Measurements from ENCODE around the gene PPP1CC.

The PPP1CC gene

DNA sequence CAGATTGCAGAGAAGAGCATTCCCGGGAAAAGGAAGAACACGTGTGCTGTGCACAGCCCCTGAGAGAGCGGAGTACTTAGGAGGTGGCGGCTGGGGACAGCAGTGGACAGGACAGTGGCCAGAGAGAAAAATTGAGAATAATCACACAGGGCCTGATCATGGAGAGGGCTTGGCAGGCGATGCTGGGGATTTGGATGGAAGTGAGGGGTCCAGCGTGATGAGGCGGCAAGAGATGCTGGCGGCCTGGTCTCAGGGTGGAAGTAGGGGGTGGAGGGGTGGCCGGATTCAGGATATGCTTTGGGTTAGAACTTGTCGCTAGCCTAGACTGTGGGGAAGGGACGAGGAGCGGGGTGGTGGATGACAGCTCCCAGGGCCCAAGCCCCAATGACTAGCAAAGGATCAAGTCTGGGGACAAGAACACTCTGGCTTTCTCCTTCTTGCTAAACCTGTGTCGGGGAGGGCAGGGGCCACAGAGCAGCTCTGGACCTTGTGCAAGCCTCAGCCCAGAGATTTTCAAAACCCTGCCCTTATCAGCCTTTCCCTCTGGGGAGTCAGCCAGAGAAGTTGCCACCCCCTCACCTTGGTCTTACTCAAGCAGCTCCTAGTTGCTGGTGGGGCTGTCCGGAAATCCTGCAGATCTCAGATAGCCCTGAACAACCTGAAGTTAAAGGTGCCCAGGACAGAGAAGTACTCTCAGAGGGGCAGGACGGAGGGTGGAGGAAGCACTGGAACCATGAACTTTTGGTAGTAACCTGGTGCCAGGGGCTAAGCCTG, 55.1 kb downstream of the PPP1CC start:
- no peak for DNase-seq (ENCODE audit: low read depth in 3 of 3)

DNA sequence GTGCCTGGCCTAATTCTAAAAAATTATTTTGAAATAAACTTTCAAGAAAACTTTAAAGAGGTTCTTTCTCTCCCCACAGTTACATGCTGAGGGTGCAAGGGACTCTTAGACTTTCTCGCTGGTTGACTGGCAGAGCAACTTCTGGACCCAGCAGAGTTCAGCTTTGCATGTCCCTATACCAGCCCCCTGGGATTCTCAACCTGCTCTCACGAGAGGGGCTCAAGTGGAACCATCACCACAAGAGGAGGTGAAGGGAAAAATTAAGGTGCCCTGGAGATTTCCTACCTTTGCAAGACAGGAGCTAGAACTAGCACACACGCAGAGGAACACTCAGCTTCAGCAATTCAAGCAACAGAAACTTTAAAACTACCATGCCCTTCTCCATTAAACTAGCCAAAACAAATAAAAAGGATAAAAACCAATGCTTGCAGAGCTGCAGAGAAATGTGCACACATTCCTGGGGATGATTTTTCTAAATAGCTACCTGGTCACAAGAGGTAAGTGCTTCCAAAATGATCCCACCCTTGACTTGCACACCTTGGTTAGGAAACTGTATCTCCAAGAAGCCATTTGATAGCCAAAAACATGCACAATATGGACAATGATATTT, 56.3 kb downstream of the PPP1CC start:
- DNase-seq (ENCODE audit: low read depth in 3 of 3): no peak

DNA sequence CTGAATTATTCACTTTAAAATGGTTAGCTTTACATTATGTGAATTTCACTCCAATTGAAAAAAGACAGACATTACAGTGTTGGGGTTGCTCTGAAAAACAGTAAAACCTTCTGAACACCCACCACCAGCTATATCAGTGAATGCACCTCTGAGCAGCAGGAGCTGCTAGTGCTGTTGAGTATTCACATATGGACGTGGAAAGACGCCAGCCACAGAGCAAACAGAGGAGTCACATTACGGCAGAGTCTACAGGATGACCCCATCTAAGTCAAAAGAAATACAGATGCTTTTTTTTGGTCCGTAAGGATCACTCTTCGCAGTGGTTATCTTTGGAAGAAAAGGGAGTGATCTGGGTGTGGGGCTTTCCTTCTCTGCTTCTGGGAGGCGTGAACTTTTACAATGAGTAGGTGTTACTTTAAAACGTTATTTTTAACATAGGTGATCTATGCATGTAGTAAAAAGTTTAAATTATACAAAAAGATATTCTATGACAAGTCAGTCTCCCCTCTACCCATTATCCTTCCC, 58.3 kb downstream of the PPP1CC start:
- no peak for DNase-seq (ENCODE audit: low read depth in 3 of 3)

DNA sequence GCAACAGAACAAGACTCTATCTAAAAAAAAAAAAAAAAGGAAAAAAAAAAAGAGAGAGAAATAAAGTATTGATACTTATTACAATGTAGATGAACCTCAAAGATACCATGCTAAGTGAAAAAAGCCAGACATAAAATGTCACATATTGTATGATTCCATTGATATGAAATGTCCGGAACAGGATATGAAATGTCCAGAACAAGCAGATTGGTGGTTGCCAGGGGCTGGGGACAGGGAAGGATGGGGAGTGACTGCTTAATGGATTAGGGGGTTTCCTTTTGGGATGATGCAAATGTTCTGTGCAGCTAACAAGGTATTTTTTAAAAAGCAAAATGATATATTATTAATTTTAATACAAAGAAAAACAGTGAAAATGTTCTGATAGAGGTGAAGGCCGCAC, 58.8 kb downstream of the PPP1CC start:
- no peak for DNase-seq (ENCODE audit: low read depth in 3 of 3)

DNA sequence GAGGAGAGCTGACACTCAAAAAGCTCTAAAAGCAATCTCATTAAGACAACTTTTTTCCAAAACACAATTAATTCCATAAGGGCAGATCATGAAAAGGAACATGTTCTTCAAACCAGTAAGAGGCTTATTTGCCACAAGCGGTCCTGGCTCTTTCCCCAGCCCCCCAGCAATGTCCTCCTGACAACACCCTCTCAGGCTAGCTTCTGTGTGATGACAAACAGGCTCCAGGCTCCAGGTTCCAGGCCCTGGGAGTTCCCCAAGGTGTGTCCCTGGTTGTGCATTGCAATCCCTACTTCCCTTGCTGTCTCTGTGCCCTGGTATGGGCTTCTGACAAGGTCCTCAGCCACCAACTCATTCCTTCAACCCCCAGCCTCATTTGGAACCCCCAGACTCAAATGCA, 62.7 kb downstream of the PPP1CC start:
- no peak for DNase-seq (ENCODE audit: low read depth in 3 of 3)

DNA sequence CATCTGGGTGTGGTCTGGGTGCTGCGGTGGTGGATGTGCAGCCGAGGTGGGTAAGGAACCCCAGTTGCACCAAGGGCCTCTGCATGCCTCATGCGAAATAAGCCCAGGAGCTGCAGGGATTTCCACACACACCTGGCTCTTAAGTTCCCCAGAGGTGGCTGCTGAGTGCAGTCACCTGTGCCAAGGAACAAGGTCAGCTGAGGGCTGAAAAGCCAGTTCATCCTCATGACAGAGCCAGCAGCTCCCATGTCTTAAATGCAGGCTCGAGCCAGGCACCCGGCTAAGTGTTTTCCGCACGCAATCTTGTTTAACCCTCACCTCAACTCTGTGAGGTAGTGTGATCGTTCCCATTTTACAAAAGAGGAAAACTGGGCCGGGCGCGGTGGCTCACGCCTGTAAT, 63.5 kb downstream of the PPP1CC start:
- DNase-seq (ENCODE audit: low read depth in 3 of 3): no peak

DNA sequence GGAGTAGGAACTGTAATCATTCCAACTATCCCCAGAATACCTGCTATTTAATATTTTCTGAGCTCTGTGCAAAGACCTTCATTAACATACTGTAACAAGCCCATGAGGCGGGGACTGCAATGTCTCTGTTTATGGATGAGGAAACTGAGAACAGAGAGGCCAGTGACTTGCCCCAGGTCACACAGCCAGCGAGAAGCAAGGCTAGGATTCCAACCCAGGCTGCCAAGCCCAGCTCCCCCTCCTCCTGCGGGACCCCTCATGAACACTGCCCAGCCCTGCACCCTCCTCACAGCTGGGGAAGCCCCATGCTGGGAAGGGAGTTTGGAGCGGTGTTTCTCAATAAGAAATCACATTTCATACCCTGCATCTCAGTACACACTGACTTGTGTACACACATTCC, 64.7 kb downstream of the PPP1CC start:
- no peak for DNase-seq (ENCODE audit: low read depth in 3 of 3)

DNA sequence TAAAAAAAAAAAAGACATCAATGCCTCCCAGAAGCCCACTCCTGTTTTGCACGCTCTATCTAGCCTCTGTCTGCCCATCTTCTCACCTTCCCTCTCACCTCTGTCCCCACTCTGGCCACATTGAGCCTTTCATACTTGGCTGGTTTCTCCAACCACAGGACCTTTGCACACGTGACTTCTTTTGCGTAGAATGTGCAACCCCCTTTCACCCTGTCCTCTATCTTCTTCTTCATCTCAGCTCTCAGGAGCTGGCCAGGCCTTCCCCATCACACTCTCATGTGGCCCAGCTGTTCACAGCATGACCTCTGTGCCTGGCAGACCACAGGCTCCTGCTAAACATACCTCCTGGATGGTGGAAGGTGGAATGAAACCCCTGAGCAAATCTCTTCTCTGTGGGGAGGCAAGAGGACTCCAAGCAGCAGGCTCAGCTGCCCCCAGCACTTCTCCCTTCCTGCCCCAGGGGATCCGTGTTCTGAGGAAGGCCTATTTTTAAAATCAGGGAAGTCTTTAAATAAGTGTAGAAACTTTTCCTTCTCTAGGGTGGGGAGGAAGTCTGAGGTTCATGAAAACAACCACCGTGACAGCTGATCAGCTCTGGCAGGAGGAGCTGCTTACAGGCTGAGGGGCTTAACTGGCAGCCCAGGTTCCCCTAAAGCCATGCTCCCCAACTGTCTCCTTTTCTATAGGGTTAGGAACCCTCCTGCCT, 65.3 kb downstream of the PPP1CC start:
- DNase-seq (ENCODE audit: low read depth in 3 of 3): no peak

DNA sequence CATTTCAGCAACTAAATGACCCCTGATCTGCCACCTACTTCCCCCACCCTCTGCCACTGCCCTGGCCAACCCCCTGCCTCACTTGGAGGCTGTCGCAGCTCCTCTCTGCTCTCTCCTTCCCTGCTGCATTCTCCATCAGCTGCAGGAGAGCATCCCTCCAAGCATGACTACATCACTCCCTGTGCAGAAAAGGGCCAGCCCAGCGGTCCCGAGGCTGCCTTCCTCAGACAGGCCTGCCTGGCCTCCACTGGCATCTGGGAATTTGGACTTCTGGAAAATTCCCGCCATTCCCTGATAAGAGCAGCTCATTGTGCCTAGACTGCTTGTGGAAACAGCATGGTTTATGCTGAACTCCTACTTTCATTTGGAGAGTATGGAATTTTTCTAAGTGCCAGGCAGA, 66.5 kb downstream of the PPP1CC start:
- DNase-seq (ENCODE audit: low read depth in 3 of 3): no peak

DNA sequence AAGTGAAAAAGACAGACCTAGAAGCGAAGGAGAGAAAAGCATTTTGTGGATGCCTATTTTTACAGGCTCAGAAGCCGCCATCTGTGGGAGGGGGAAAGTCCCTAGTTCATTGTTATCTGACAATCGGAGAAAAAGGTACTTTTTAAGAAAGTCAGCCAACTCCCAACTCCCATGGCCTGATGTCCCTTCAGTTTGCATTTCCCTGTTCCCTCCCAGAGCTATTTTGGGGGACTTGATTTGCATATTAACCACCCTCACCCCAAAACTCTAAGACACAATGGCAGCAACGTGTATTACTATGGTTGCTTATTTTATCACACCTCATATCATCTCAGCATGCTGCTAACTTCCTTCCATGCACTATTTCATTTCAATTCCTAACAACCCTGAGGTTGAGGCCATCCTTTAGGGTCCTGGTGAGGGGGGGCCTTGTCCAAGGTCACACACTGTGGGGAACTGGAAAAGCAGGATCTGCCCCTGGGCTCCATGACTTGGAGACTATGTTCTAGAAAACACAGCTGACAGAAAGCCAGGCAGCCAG, 72.5 kb downstream of the PPP1CC start:
- DNase-seq (ENCODE audit: low read depth in 3 of 3): peak in 1 of 3 donors; percentile 30
